ENCODE measurements around the gene RETREG3. TPM values are rescaled to one million over a fixed set of nuclear protein-coding genes. Genes with fewer than 3 reads are reported as not detected.

Gene RETREG3
- total and polyA plus RNA-seq, 2 donors (not counting 1 experiment from before 2014, with no cell fraction given): 44.1 to 108 TPM

GRCh38 chr17:42571435-42572225, 37.5 kb downstream of the RETREG3 start:
- Histone ChIP-seq H4K20me1 (ENCODE audit: control insufficient read depth, insufficient read depth, low read length, poor library complexity, severe bottlenecking) (peaks cover 13% of the 10 kb centered on the region), H3K4me3 (ENCODE audit: control extremely low read depth in 1 of 5, extremely low read depth in 1 of 5, insufficient read depth in 1 of 5, low read depth in 2 of 5, low read length in 4 of 5) (no peak overlapping the region), H3K79me2 (ENCODE audit: control insufficient read depth, insufficient read depth, low read length) (peaks cover 23% of the 10 kb centered on the region), H3K9ac (ENCODE audit: low read length) (no peak overlapping the region), H3K27me3 (replicated peaks in 1 of 4; ENCODE audit: control extremely low read depth in 1 of 4, control insufficient read depth in 3 of 4, insufficient read depth in 4 of 4, low read length in 3 of 4) (no peaks in the 10 kb centered on the region), H3K27ac (ENCODE audit: low read length in 2 of 2) (no peak overlapping the region), H3K9me3 (ENCODE audit: control extremely low read depth in 1 of 3, control insufficient read depth in 2 of 3, insufficient read depth in 1 of 3, low read length in 2 of 3) (no peaks in the 10 kb centered on the region), H3K4me1 (ENCODE audit: control insufficient read depth in 2 of 2, insufficient read depth in 2 of 2, low read length in 2 of 2) (peaks cover 6 to 23% of the 10 kb centered on the region in 2 donors), H2AFZ (ENCODE audit: insufficient read depth, low read depth, low read length, poor library complexity, severe bottlenecking) (no peak overlapping the region), H3K36me3 (replicated peaks in 1 of 2; ENCODE audit: control extremely low read depth in 1 of 2, control insufficient read depth in 1 of 2, extremely low read depth in 1 of 2, insufficient read depth in 2 of 2, low read length in 1 of 2) (peaks cover 7 to 52% of the 10 kb centered on the region in 2 experiments), H3K4me2 (replicated peaks; ENCODE audit: low read depth, low read length, poor library complexity, severe bottlenecking) (no peak overlapping the region)
- ChIA-PET POLR2A (no interaction called here), CTCF (interaction anchor here (0.7 kb wide), 1 partner anchor 137 kb away, joined by 4 read pairs; no protein-coding TSS in a partner anchor)
- intact Hi-C loops (cut with micrococcal nuclease): loop anchor here (10.0 kb wide), 1 partner anchor 423 kb away; the partner anchor contains the start of gene RPL27
- Mint-ChIP-seq H3K4me3 (no peak overlapping the region), H3K27ac (no peak overlapping the region), H3K4me1 (peaks cover 29% of the 10 kb centered on the region), H3K9me3 (ENCODE audit: insufficient read depth) (no peaks in the 10 kb centered on the region), H3K27me3 (no peaks in the 10 kb centered on the region)
- WGBS (ENCODE audit: insufficient coverage): 97% methylated on average over 7 of the region's 12 CpGs
- TF ChIP-seq EZH2 (IDR thresholded peaks at IDR 0.05; ENCODE audit: borderline replicate concordance, insufficient read depth, low read depth, low read length, poor library complexity, severe bottlenecking) (no peak), CTCF (IDR thresholded peaks at IDR 0.05) (no peak)
- ATAC-seq (ENCODE audit: low read depth): no peak
- no peak for DNase-seq

Data from B cell (primary cell).